ENCODE data around the gene RAB26.

The RAB26 gene

DNA sequence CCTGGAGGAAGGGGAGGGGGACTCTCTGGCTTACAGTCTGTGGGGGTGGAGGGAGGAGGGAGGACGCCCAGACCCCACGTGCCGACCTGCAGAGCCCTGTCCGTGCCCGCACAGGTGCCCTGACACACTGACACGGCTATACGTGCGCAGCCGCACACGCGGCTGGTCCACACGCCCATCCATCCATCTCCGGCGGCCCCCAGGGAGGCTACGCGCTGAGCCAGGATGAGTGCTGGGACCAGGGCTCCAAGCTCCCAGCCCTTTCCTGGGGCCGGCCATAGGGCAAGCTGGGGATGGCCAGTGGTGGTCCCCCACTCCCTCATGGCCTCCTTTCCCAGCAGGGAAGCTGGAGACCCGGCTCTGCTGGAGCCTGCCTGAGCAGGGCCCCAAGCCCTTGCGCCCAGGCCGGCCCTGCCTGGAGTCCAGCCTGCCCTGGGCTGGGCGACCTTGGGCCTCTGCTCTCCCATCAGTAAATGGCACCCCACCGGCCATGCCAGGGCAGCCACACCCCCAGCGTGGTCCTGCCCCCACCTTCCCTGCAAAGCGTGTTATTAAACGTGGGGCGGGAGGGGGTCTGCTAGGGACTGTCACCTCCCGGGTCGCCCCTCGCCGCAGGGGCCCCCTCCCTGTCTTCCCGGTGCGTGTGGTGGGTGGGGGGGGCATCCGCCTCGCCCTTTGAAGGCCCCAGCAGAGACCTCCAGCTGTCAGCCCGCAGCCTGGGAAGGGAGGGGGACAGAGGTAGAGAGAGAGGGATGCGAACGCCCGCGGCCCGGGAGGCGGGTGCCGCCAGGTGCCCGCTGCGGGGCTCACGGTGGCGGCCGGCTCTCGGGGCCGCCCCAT is 47.1 kb downstream of the RAB26 start:
- Histone ChIP-seq H3K79me1 (ENCODE audit: low read length) (no peaks in the 10 kb centered on the region), H3K4me2 (ENCODE audit: low read length) (peak overlapping the region; percentile 79), H2AFZ (ENCODE audit: insufficient read depth, low read length, poor library complexity) (no peak overlapping the region), H3K4ac (ENCODE audit: low read depth, low read length) (no peak overlapping the region), H2BK12ac (ENCODE audit: low read length) (no peak overlapping the region), H2BK5ac (ENCODE audit: low read depth, low read length, poor library complexity) (no peak overlapping the region), H2BK120ac (ENCODE audit: insufficient read depth, low read length, poor library complexity) (no peak overlapping the region), H3K79me2 (ENCODE audit: control insufficient read depth, insufficient read depth, low read length, poor library complexity) (no peaks in the 10 kb centered on the region), H3K4me3 (ENCODE audit: low read depth, low read length) (no peak overlapping the region), H3K27me3 (ENCODE audit: insufficient read depth, low read length) (peaks cover 30% of the 10 kb centered on the region), H2AK5ac (ENCODE audit: low read length) (no peak overlapping the region), H3K4me1 (ENCODE audit: control insufficient read depth in 1 of 2, insufficient read depth in 2 of 2, low read length in 2 of 2) (no peaks in the 10 kb centered on the region), H4K12ac (ENCODE audit: low read depth, low read length) (no peak overlapping the region), H4K91ac (ENCODE audit: low read depth, low read length) (no peak overlapping the region), H3K18ac (ENCODE audit: low read length) (no peak overlapping the region), H3K9ac (ENCODE audit: low read length) (no peak overlapping the region), H3K23ac (ENCODE audit: low read length) (no peak overlapping the region), H4K8ac (ENCODE audit: low read depth, low read length) (no peak overlapping the region), H3K14ac (ENCODE audit: low read length) (no peak overlapping the region), H3K27ac (ENCODE audit: low read depth, low read length) (no peak overlapping the region), H3K36me3 (ENCODE audit: control insufficient read depth in 1 of 2, insufficient read depth in 2 of 2, low read length in 2 of 2) (no peaks in the 10 kb centered on the region), H3K9me3 (ENCODE audit: insufficient read depth, low read depth, low read length) (peaks cover 5% of the 10 kb centered on the region)
- no CpG with 5 or more reads among the region's 49 CpGs for WGBS (ENCODE audit: extremely low coverage, insufficient coverage, insufficient read length)
- DNase-seq: no peak

DNA sequence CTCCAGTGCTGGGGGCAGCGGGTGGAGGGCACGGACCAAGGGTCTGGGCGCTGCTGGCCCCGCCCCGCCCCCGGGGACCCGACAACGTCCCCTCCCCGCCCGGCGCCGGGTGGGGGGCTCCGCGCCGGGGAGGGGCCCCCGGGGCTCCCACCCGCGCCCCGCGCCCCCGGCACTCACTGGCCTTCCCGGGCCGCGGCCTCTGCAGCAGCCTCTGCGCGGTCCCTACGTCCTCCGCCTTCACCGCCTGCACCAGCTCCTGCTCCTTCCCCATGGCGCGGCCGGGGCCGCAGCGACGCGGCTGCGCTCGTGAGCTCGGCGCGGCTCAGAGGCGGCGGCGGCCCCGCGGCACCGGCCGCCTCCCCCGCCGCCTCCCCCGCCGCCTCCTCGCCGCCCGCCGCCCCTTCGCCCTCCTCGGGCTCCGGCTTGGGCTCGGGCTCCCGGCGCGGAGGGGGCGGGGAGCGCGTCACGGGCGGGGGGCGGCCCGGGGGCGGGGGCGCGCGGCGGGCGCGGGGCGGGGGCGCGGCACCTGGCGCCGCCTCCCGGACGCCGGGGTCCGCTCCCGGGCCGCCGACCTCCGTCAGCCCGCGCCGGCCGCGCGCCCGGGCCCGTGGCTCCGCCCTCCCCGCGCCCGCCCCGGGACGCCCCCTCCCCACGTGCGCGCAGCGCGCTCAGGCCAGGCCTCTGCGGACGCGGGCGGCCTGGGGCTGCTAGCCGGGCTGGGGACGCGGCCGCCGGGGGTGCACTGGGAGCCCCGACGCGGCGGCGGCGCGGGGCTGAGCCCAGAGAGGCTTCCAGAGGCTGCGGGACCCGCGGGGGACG is 47.9 kb downstream of the RAB26 start, which contains the start of gene CASKIN1:
CASKIN1 (minus strand) TSS at position 444 of the 819 bp plus-strand sequence; CDS start at position 271, 173 bp downstream.
- no CpG with 5 or more reads among the region's 129 CpGs for WGBS (ENCODE audit: extremely low coverage, insufficient coverage, insufficient read length)
- no peak within 1 kb of the TSS for H3K23ac ChIP-seq (ENCODE audit: low read length)
- DNase-seq: peak in 1 of 2 donors; percentile 44

DNA sequence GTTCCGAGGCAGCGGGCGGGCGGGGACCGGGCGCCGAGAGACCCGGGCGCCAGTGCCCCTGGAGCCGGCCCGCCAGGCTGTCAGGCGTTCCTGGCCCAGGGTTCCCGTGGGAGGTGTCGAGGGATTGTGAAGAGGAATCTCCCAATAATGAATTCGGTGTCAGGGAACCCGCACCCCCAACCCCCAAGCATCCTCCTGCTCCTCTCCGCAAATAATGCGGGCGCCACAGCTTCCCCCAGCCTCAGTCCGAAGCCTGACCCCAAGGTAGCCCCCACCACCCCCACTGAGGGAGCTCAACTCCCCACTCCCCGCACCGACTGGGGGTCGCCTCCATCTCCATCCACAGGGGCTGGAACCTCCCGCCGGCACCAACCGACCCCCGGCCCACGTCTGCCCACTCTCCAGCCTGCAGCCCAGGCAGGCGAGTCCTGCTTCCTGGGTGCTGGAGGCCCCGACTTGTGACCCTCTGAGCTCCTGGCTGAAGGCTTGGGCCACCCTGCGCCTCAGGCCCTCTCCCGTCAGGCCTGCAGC is 48.6 kb downstream of the RAB26 start:
- H2AFZ ChIP-seq (ENCODE audit: insufficient read depth, low read length, poor library complexity): peak overlapping the region; percentile 27
- H4K91ac ChIP-seq (ENCODE audit: low read depth, low read length): no peak overlapping the region
- no peak overlapping the region for H3K23ac ChIP-seq (ENCODE audit: low read length)
- H3K36me3 ChIP-seq (ENCODE audit: control insufficient read depth in 1 of 2, insufficient read depth in 2 of 2, low read length in 2 of 2): no peaks in the 10 kb centered on the region
- H3K9me3 ChIP-seq (ENCODE audit: insufficient read depth, low read depth, low read length): peaks cover 3% of the 10 kb centered on the region
- H3K9ac ChIP-seq (ENCODE audit: low read length): no peak overlapping the region
- no peak overlapping the region for H4K8ac ChIP-seq (ENCODE audit: low read depth, low read length)
- H2BK12ac ChIP-seq (ENCODE audit: low read length): no peak overlapping the region
- H3K4ac ChIP-seq (ENCODE audit: low read depth, low read length): no peak overlapping the region
- H4K12ac ChIP-seq (ENCODE audit: low read depth, low read length): no peak overlapping the region
- H3K4me2 ChIP-seq (ENCODE audit: low read length): peak overlapping the region; percentile 67
- no peak overlapping the region for H2BK120ac ChIP-seq (ENCODE audit: insufficient read depth, low read length, poor library complexity)
- H3K79me2 ChIP-seq (ENCODE audit: control insufficient read depth, insufficient read depth, low read length, poor library complexity): no peaks in the 10 kb centered on the region
- no peak overlapping the region for H3K4me3 ChIP-seq (ENCODE audit: low read depth, low read length)
- H3K14ac ChIP-seq (ENCODE audit: low read length): no peak overlapping the region
- H2BK5ac ChIP-seq (ENCODE audit: low read depth, low read length, poor library complexity): no peak overlapping the region
- H3K18ac ChIP-seq (ENCODE audit: low read length): no peak overlapping the region
- no peak for DNase-seq
- no CpG with 5 or more reads among the region's 32 CpGs for WGBS (ENCODE audit: extremely low coverage, insufficient coverage, insufficient read length)
- no peak overlapping the region for H2AK5ac ChIP-seq (ENCODE audit: low read length)
- no peaks in the 10 kb centered on the region for H3K4me1 ChIP-seq (ENCODE audit: control insufficient read depth in 1 of 2, insufficient read depth in 2 of 2, low read length in 2 of 2)
- no peak overlapping the region for H3K27ac ChIP-seq (ENCODE audit: low read depth, low read length)
- no peaks in the 10 kb centered on the region for H3K79me1 ChIP-seq (ENCODE audit: low read length)
- peaks cover 30% of the 10 kb centered on the region for H3K27me3 ChIP-seq (ENCODE audit: insufficient read depth, low read length)

More for the DNA sequence above, 47.9 kb downstream of the RAB26 start, which contains the start of gene CASKIN1:
- Histone ChIP-seq H2AFZ (ENCODE audit: insufficient read depth, low read length, poor library complexity) (peak within 1 kb of the TSS; percentile 27), H3K27me3 (ENCODE audit: insufficient read depth, low read length) (peaks cover 30% of the 10 kb centered on the region), H4K8ac (ENCODE audit: low read depth, low read length) (no peak within 1 kb of the TSS), H2BK5ac (ENCODE audit: low read depth, low read length, poor library complexity) (no peak within 1 kb of the TSS), H3K79me1 (ENCODE audit: low read length) (no peaks in the 10 kb centered on the region), H3K79me2 (ENCODE audit: control insufficient read depth, insufficient read depth, low read length, poor library complexity) (no peaks in the 10 kb centered on the region), H3K9ac (ENCODE audit: low read length) (no peak within 1 kb of the TSS), H3K4me2 (ENCODE audit: low read length) (peak within 1 kb of the TSS; percentile 79), H2BK12ac (ENCODE audit: low read length) (no peak within 1 kb of the TSS), H3K4ac (ENCODE audit: low read depth, low read length) (no peak within 1 kb of the TSS), H3K14ac (ENCODE audit: low read length) (no peak within 1 kb of the TSS), H3K18ac (ENCODE audit: low read length) (no peak within 1 kb of the TSS), H3K4me1 (ENCODE audit: control insufficient read depth in 1 of 2, insufficient read depth in 2 of 2, low read length in 2 of 2) (no peaks in the 10 kb centered on the region), H3K36me3 (ENCODE audit: control insufficient read depth in 1 of 2, insufficient read depth in 2 of 2, low read length in 2 of 2) (no peaks in the 10 kb centered on the region), H3K9me3 (ENCODE audit: insufficient read depth, low read depth, low read length) (peaks cover 5% of the 10 kb centered on the region), H2BK120ac (ENCODE audit: insufficient read depth, low read length, poor library complexity) (no peak within 1 kb of the TSS), H3K4me3 (ENCODE audit: low read depth, low read length) (peak within 1 kb of the TSS; percentile 67), H4K91ac (ENCODE audit: low read depth, low read length) (no peak within 1 kb of the TSS), H2AK5ac (ENCODE audit: low read length) (no peak within 1 kb of the TSS), H3K27ac (ENCODE audit: low read depth, low read length) (no peak within 1 kb of the TSS), H4K12ac (ENCODE audit: low read depth, low read length) (no peak within 1 kb of the TSS)

DNA sequence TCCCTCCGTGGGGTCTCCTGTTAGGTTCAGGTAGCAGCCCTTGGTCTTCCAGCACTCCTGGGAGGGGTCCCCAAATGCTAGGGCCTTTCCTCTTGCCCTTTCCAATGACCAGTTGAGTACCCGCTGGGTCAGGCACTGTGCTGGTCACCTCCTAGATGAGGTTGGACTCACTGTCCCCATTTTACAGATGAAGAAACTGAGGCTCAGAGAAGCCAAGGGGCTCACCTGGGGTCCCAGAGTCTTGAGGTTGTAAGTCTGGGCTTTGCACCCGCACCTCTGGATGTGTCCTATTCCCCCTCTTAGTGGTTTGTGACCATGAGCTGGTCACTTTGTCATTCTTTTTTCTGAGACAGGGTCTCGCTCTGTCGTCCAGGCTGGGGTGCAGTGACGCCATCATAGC is 49.3 kb downstream of the RAB26 start:
- H3K4ac ChIP-seq (ENCODE audit: low read depth, low read length): no peak overlapping the region
- H3K14ac ChIP-seq (ENCODE audit: low read length): no peak overlapping the region
- no peak for DNase-seq
- H3K23ac ChIP-seq (ENCODE audit: low read length): no peak overlapping the region
- no peak overlapping the region for H3K4me3 ChIP-seq (ENCODE audit: low read depth, low read length)
- no peak overlapping the region for H2AFZ ChIP-seq (ENCODE audit: insufficient read depth, low read length, poor library complexity)
- no peaks in the 10 kb centered on the region for H3K36me3 ChIP-seq (ENCODE audit: control insufficient read depth in 1 of 2, insufficient read depth in 2 of 2, low read length in 2 of 2)
- no peak overlapping the region for H3K4me2 ChIP-seq (ENCODE audit: low read length)
- H4K91ac ChIP-seq (ENCODE audit: low read depth, low read length): no peak overlapping the region
- H3K9ac ChIP-seq (ENCODE audit: low read length): no peak overlapping the region
- H2AK5ac ChIP-seq (ENCODE audit: low read length): no peak overlapping the region
- H4K12ac ChIP-seq (ENCODE audit: low read depth, low read length): no peak overlapping the region
- H3K27me3 ChIP-seq (ENCODE audit: insufficient read depth, low read length): peaks cover 30% of the 10 kb centered on the region
- no peaks in the 10 kb centered on the region for H3K79me2 ChIP-seq (ENCODE audit: control insufficient read depth, insufficient read depth, low read length, poor library complexity)
- H3K18ac ChIP-seq (ENCODE audit: low read length): no peak overlapping the region
- H2BK5ac ChIP-seq (ENCODE audit: low read depth, low read length, poor library complexity): no peak overlapping the region
- no peak overlapping the region for H4K8ac ChIP-seq (ENCODE audit: low read depth, low read length)
- peaks cover 3% of the 10 kb centered on the region for H3K9me3 ChIP-seq (ENCODE audit: insufficient read depth, low read depth, low read length)
- no peak overlapping the region for H2BK120ac ChIP-seq (ENCODE audit: insufficient read depth, low read length, poor library complexity)
- no peaks in the 10 kb centered on the region for H3K79me1 ChIP-seq (ENCODE audit: low read length)
- H3K4me1 ChIP-seq (ENCODE audit: control insufficient read depth in 1 of 2, insufficient read depth in 2 of 2, low read length in 2 of 2): no peaks in the 10 kb centered on the region
- H3K27ac ChIP-seq (ENCODE audit: low read depth, low read length): no peak overlapping the region
- WGBS (ENCODE audit: extremely low coverage, insufficient coverage, insufficient read length): no CpG with 5 or more reads among the region's 6 CpGs
- no peak overlapping the region for H2BK12ac ChIP-seq (ENCODE audit: low read length)

Data from trophoblast cell (in vitro differentiated cells and primary cell).